ENCODE data around the gene CREB3L4.

Gene CREB3L4, protein sequence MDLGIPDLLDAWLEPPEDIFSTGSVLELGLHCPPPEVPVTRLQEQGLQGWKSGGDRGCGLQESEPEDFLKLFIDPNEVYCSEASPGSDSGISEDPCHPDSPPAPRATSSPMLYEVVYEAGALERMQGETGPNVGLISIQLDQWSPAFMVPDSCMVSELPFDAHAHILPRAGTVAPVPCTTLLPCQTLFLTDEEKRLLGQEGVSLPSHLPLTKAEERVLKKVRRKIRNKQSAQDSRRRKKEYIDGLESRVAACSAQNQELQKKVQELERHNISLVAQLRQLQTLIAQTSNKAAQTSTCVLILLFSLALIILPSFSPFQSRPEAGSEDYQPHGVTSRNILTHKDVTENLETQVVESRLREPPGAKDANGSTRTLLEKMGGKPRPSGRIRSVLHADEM

GRCh38 chr1:153967107-153967999 is at the start of gene CREB3L4:
TSS of gene CREB3L4 (plus strand) at chr1:153967902. CDS start at chr1:153968526, 624 bp downstream.
- DNase-seq (ENCODE audit: low read depth in 3 of 3) = peak; percentile 63 to 76 (median 75)

- DNase-seq (ENCODE audit: low read depth in 3 of 3) = no peak
Measured at GRCh38 chr1:153919876-153920852, 47.5 kb upstream of the CREB3L4 start.

DNA sequence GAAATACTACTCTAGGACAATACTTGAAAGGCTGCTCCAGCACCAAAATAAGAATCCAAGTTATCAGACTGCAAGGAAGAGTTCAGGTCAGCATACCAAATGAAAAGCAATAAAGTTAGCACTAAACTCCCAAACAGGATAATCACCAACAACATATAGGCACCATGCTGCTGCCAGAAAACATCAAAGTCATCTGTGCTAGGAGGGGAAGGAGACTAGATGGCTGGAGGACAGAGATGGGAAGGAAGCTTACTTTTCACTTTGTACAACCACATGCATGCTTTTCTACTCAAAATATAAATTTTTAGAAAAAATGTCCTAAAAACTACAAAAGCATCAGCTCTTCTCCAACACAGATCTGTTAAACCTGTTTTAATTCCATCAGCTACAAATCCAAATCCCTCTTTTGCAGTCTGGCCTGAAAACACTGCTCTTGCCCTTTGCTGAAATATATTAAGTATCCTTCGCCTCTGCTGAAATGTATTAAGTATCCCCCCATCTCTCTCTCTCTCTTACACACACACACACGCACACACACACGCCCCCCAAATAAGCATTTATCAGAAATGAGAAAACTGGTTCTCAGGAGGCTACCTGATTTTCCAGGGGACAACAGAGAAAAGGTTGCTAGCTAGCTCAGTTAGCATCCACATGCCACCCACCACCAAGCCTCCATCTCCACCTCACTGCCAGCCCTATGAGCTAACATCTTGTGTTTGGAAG is 46.5 kb upstream of the CREB3L4 start:
- no peak for DNase-seq (ENCODE audit: low read depth in 3 of 3)

DNA sequence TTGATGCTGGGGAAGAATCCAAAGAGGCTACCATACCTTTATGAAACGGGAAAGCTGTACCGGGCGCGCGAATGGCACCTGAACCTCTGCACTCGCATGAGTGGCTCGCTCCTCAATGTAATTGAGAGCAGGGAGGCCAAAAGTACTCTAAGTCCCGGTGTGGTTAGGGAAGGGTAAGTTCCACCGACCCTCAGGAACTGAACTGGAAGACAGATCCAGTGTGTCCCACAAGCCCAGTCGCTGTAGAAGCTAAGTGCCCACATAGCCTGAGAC is 46.0 kb upstream of the CREB3L4 start:
- DNase-seq (ENCODE audit: low read depth in 3 of 3) = no peak

DNA sequence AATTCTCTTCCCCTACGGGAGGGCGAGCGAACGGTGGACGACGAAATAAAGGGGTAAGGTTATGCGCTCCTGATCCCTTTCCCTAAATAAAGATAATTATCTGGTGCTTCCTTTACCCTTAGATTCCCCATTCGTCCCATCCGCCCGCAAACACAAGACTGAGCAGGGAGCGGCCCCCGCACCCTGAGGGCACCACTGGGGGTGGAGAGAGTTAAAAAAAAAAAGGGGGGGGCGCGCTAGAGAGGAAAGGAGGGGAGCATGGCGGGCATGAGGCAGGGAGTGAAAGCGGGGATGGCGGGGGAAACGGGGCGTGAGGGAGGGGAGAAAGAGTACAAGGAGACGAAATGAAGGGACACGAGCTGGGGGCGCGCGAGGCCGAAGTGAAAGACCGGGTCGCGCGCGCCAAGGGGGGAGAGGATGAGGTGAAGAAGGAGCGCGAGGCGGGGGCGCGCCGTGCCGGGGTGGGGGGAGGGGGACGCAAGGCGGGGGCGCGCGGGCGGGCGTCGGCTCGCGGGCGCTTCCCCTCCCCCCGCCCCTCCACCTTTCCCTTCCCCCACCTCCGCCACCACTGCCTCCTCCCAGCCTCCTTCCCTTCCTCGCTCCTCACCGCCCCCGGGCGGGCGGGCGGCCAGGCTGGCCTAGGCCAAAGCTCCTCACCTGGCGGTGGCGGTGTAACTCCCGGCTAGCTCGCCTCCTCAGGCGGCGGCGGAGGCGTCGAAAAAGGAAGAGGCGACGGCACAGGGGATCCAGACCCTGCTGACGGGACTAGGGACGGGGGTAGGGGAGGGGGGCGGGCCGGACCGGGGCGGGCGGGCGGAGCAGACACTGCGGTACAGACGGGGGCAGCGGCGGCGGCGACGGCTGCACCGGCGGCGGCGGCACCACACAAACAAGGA is 45.4 kb upstream of the CREB3L4 start:
- DNase-seq (ENCODE audit: low read depth in 3 of 3) = peak in 1 of 3 donors; percentile 59

- DNase-seq (ENCODE audit: low read depth in 3 of 3) = peak; percentile 97 to 99 (median 97)
Measured at GRCh38 chr1:153922972-153923925, 44.5 kb upstream of the CREB3L4 start, which contains the start of gene GATAD2B. TSS of gene GATAD2B (minus strand) at chr1:153922972. CDS start at chr1:153828347, 94,625 bp downstream.

DNA sequence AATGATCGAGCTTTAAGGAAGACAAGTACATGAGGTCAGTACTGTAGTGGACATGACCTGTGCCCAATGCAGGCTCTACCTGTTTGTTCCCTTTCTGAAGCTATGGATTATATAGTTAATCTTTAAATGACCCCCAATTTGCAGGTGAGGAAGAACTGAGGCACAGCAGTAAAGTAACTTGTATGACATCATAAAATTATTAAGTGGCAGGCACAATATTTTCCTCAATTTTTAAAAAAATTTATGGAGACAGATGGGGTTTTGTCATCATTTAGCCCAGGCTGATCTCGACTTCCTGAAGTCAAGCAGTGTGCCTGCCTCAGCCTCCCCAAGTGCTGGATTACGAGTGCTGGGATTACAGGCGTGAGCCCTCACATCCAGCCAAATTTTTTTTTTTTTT is 41.3 kb upstream of the CREB3L4 start:
- no peak for DNase-seq (ENCODE audit: low read depth in 3 of 3)

- DNase-seq (ENCODE audit: low read depth in 3 of 3) = no peak
Measured at GRCh38 chr1:153928245-153928644, 39.5 kb upstream of the CREB3L4 start.

DNA sequence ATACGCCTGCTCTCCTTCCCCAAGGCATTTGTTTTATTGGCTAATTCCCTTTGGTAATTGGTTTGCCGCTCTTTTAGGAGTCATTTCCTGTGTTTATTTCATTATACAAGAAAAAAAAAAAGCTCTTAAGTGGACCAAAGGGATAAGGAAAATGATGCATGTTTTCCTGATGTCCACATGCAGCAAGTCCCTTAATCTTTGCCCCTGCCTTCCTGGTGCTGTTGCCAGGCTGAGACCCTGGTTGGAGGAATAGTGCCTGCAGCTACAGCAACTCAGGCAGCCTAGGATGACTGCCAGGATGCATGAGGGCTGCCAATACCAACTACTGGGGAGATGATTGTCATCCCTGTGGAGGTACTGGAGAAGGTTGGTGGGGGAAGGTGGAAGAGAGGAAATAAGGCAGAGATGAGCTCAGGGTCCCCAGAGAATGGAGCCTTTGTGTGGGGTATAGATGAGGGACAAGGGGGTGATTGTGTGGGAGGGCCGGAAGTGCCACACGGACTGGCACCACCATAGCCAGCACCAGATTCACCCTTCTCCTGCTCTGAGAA is 38.8 kb upstream of the CREB3L4 start:
- DNase-seq (ENCODE audit: low read depth in 3 of 3) = no peak

GRCh38 chr1:153929426-153929825 is 38.3 kb upstream of the CREB3L4 start:
- no peak for DNase-seq (ENCODE audit: low read depth in 3 of 3)

DNA sequence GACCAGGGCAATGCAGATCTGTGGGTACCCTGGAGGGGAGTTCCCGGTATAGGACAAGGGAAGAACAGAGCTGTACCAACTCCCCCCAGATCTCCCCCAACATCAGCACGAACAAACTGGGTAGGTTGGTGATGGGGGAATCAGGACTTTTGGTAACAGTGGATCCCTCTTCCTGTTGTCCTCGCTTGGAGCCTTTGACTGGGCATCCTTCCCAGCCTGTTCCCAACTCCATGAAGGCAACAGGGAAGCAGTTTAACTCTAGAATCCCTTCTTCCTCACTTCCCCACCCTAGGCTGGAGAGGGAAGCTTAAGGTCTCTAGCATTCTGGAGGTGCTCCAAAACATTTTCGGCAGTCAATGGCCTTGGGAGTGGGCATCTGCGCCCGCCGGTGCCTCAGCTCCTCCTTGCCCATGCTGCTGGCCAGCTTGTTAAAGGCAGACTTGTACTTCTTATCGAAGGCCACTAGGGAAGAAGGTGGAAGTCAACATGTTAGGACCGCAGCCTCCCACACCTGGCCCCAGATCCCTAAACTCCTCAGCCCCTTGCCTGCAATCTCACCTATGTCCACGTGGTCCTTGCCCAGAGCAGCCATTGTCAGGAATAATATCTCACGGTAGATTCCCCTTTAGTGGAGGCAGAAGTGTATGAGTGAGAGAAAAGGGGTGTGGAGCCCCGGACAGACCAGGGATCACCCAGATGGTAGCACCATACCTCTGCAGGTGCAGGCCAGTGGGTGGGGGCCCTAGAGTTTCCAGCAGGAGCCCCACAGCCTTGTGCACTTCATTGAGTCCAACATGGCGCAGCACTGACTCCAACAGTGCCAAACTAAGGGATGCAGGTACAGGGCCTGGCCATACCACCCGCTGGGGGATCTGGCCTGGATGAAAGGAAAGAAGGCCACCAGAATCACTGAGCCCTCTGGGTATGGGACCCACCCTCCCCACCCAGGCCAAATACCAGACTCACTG is 37.4 kb upstream of the CREB3L4 start:
- no peak for DNase-seq (ENCODE audit: low read depth in 3 of 3)

GRCh38 chr1:153932156-153933131 is 35.3 kb upstream of the CREB3L4 start:
- no peak for DNase-seq (ENCODE audit: low read depth in 3 of 3)

GRCh38 chr1:153933430-153933829 is 34.3 kb upstream of the CREB3L4 start:
- DNase-seq (ENCODE audit: low read depth in 3 of 3) = no peak

DNA sequence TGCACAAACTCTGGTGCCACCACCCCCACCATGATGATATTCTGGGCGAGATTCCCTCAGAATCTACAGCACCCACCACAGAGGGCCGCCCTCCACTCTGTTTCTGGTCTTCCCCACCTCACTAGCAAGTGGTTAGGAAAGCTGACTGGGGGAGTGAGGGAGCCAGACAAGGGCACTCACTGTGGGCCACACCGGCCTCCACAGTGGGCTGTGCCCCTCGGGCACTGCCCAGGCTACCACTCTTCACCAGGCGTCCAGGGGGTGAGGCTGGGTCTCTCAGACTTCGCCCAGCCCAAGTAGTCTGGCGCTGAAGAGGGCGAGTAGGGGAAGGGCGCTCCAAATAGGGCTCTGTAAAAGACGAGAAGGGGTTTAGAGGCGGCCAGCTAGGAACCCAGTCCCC is 33.7 kb upstream of the CREB3L4 start:
- no peak for DNase-seq (ENCODE audit: low read depth in 3 of 3)

DNA sequence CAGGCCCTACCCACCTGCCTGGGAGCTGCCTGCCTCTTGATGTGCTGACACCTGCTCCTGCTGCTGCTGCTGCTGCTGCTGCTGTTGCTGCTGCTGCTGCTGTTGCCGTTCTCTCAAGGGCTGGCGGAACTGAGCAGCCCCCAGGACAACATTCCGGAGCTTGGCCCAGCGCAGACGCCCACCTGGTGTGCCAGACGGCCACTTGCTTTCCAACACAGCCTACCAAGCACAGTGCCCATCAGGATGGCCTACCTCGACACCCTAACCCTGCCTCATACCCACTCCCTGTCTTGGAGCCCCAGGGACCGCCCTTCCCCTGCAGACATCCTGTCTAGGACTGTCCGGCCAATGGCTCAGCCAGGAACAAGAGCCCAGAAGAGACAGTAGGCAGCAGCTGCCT is 33.0 kb upstream of the CREB3L4 start:
- DNase-seq (ENCODE audit: low read depth in 3 of 3) = no peak

Data from stimulated activated CD4-positive, alpha-beta T cell treated with anti-CD3 and anti-CD28 coated beads, TNF-alpha, amount 100 ng/mL, for 48 hours (primary cell).